Activated naive CD4-positive, alpha-beta T cell treated with Interleukin-2 at 50 U/mL for 16 hours (primary cell): ENCODE results near the gene DCLRE1C.
A peak's percentile ranks its signal among the peaks of the same experiment; 100 is the strongest.
"Not testable (repeated sequence)": the region's sequence is repeated elsewhere in the genome, so short reads cannot be mapped to it uniquely, and the experiment has no call there.

Source experiments
- DNase-seq: peaks from one replicate; pipeline ENCODE4 v3.0.0-alpha.2; 2020

DCLRE1C gene

GRCh38 chr10:14954001-14954770, at the start of gene DCLRE1C:
DCLRE1C (minus strand) TSS chr10:14954096; CDS start chr10:14954010, 86 bp downstream.
- DNase-seq, result peak; percentile 88

- no peak for DNase-seq
Observed at GRCh38 chr10:14995964-14996565, 42.2 kb upstream of the DCLRE1C start.

- DNase-seq, result not testable (repeated sequence)
Observed at GRCh38 chr10:14993500-14994455, 39.9 kb upstream of the DCLRE1C start.

- not testable (repeated sequence) for DNase-seq
Observed at GRCh38 chr10:14992336-14992735, 38.4 kb upstream of the DCLRE1C start.

- peak; percentile 70 for DNase-seq
Observed at GRCh38 chr10:14991035-14991749, 37.3 kb upstream of the DCLRE1C start.

GRCh38 chr10:14989552-14989951, 35.7 kb upstream of the DCLRE1C start:
- DNase-seq, result not testable (repeated sequence)

GRCh38 chr10:14982744-14983143, 28.8 kb upstream of the DCLRE1C start:
- DNase-seq, result no peak

GRCh38 chr10:14975672-14976273, 21.9 kb upstream of the DCLRE1C start:
- no peak for DNase-seq

- not testable (repeated sequence) for DNase-seq
Observed at GRCh38 chr10:14974153-14974998, 20.5 kb upstream of the DCLRE1C start.

- DNase-seq, result peak; percentile 49
Observed at GRCh38 chr10:14971867-14972448, 18.1 kb upstream of the DCLRE1C start.

GRCh38 chr10:14967897-14968296, 14.0 kb upstream of the DCLRE1C start:
- no peak for DNase-seq

GRCh38 chr10:14959221-14960057, 5.5 kb upstream of the DCLRE1C start, which contains the start of gene MEIG1:
MEIG1 (plus strand) TSS chr10:14959388; CDS start chr10:14966469, 7,081 bp downstream.
- DNase-seq, result peak; percentile 93

- no peak for DNase-seq
Observed at GRCh38 chr10:14958872-14959220, 5.0 kb upstream of the DCLRE1C start.

- no peak for DNase-seq
Observed at GRCh38 chr10:14954934-14955333, 1.0 kb upstream of the DCLRE1C start.

- no peak for DNase-seq
Observed at GRCh38 chr10:14953424-14954000, 384 bp downstream of the DCLRE1C start.

GRCh38 chr10:14952851-14953423, 959 bp downstream of the DCLRE1C start:
- DNase-seq, result no peak

- DNase-seq, result no peak
Observed at GRCh38 chr10:14949291-14949690, 4.6 kb downstream of the DCLRE1C start.

GRCh38 chr10:14947268-14947667, 6.6 kb downstream of the DCLRE1C start:
- DNase-seq, result no peak

- DNase-seq, result no peak
Observed at GRCh38 chr10:14945108-14945507, 8.8 kb downstream of the DCLRE1C start.
